Activated naive CD8-positive, alpha-beta T cell treated with anti-CD3 and anti-CD28 coated beads, Interleukin-2, amount 10 ng/mL, durations not matched to agents 7 days and 5 days (primary cell): ENCODE results near the gene GINS1. TPM values are rescaled to one million over a fixed set of nuclear protein-coding genes. Genes with fewer than 3 reads are reported as not detected.

ENCODE experiments used
- ATAC-seq: fragments of 150-1000 bp; cut with Tn5 transposase; one replicate; pipeline ENCODE4 v1.10.0; 2021; ENCODE audit warnings: low read depth, moderate library complexity
- POLR2A ChIA-PET: fragments of 350-600 bp; sonication (Branson Sonifier 250); formaldehyde crosslinking; loops from one replicate; lab custom pipeline; 2021; ENCODE audit warnings: antibody characterized with exemption; lab: Charles Lee
- DNase-seq: peaks from one replicate; pipeline ENCODE4 v3.0.0; 2021
- H3K27ac Mint-ChIP-seq: one replicate; pipeline ENCODE4 v1.8.0; 2022; ENCODE audit warnings: mild to moderate bottlenecking, mixed read lengths
- H3K27me3 Mint-ChIP-seq: one replicate; pipeline ENCODE4 v1.8.0; 2022; ENCODE audit warnings: mild to moderate bottlenecking, moderate library complexity, mixed read lengths
- H3K36me3 Mint-ChIP-seq: one replicate; pipeline ENCODE4 v1.8.0; 2021; ENCODE audit warnings: mild to moderate bottlenecking, mixed read lengths
- H3K4me1 Mint-ChIP-seq: one replicate; pipeline ENCODE4 v1.8.0; 2021; ENCODE audit warnings: mixed read lengths
- H3K4me3 Mint-ChIP-seq: one replicate; pipeline ENCODE4 v1.8.0; 2022; ENCODE audit warnings: mild to moderate bottlenecking, moderate library complexity, mixed read lengths
- H3K9me3 Mint-ChIP-seq: one replicate; pipeline ENCODE4 v1.8.0; 2021; ENCODE audit warnings: mixed read lengths
- total RNA-seq, 2 experiments: library from RNA; stranded (reverse); gene quantifications; one replicate each; pipeline ENCODE4 v1.2.3, GENCODE V29; 2021

Gene GINS1
- 10 to 100 TPM; 23.7 to 25.6 TPM for total RNA-seq

DNA sequence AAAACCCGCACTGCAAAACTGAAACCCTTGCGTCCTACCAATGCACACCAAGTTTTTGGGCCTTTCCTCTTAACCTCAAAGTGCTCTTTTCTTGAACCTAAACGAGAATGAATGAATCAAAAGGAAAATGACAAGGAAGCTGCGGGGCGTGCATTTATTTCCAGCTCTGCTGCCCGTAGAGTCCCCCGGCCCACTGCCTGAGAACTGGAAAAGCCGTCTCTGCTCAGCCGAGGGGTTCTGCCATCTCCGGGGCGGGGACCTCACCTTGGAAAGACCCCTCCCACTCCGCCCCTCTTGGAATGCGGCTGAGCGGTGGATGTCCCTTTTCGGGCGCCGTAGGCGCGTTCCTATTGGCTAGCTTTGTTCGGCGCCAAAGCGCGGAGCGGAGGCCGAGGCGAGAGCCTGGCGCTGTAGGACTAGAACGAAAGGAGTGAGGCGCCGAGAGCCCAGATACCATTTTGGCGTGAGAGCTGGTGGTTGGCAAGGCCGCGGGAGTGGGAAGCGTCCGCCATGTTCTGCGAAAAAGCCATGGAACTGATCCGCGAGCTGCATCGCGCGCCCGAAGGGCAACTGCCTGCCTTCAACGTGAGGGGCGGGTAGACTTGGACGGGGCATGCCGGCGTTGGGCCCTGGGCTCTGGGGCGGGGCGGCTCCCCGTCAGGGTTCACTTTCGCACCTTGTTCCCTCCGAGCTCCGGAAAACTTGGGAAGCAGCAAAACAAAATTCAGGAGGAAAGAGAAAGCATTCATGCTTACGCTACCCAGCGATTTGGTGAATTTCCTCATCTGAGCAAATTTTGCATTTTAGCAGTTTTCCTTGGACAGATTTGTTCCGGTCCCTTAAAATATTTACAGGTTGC lies at the start of gene GINS1:
Gene GINS1, plus strand, starts transcription at position 363 of the 859 bp plus-strand sequence. Its CDS starts 148 bp downstream, at position 511.
- peak; percentile 87 for DNase-seq
- Mint-ChIP-seq H3K27ac (peak within 1 kb of the TSS; percentile 77), H3K27me3 (no peaks in the 10 kb centered on the region)

GRCh38 chr20:25360631-25361286 lies 46.7 kb upstream of the GINS1 start:
- POLR2A ChIA-PET: interaction anchor here (0.6 kb wide), 1 partner anchor 10 kb away, joined by 3 read pairs; no protein-coding TSS in a partner anchor

More for the DNA sequence above, at the start of gene GINS1:
- POLR2A ChIA-PET: interaction anchor here (0.8 to 1.9 kb wide), 5 partner anchors 8 to 350 kb away, joined by 3 to 19 read pairs (median 7); partner anchors contain the start of genes ABHD12, ACSS1 and PYGB
- peaks cover 16% of the 10 kb centered on the region for H3K4me1 Mint-ChIP-seq
- peaks cover 8% of the 10 kb centered on the region for H3K9me3 Mint-ChIP-seq
- peak within 1 kb of the TSS; percentile 84 for H3K4me3 Mint-ChIP-seq
- peak; percentile 94 for ATAC-seq
- H3K36me3 Mint-ChIP-seq: peaks cover 22% of the 10 kb centered on the region

GRCh38 chr20:25361287-25361683 lies 46.2 kb upstream of the GINS1 start:
- H3K4me3 Mint-ChIP-seq: no peak overlapping the region
- ATAC-seq (no peak), DNase-seq (no peak)
- H3K9me3 Mint-ChIP-seq: peaks cover 2% of the 10 kb centered on the region
- H3K36me3 Mint-ChIP-seq: peaks cover 4% of the 10 kb centered on the region
- H3K27ac Mint-ChIP-seq: no peak overlapping the region
- peaks cover 7% of the 10 kb centered on the region for H3K4me1 Mint-ChIP-seq
- no peaks in the 10 kb centered on the region for H3K27me3 Mint-ChIP-seq
- POLR2A ChIA-PET: interaction anchor here (0.6 kb wide), 1 partner anchor 10 kb away, joined by 3 read pairs; no protein-coding TSS in a partner anchor

More at GRCh38 chr20:25360631-25361286, 46.7 kb upstream of the GINS1 start:
- Mint-ChIP-seq H3K9me3 (peaks cover 2% of the 10 kb centered on the region), H3K27me3 (no peaks in the 10 kb centered on the region), H3K4me3 (no peak overlapping the region), H3K27ac (no peak overlapping the region), H3K4me1 (peaks cover 7% of the 10 kb centered on the region), H3K36me3 (peaks cover 4% of the 10 kb centered on the region)
- DNase-seq: no peak
- ATAC-seq: no peak

DNA sequence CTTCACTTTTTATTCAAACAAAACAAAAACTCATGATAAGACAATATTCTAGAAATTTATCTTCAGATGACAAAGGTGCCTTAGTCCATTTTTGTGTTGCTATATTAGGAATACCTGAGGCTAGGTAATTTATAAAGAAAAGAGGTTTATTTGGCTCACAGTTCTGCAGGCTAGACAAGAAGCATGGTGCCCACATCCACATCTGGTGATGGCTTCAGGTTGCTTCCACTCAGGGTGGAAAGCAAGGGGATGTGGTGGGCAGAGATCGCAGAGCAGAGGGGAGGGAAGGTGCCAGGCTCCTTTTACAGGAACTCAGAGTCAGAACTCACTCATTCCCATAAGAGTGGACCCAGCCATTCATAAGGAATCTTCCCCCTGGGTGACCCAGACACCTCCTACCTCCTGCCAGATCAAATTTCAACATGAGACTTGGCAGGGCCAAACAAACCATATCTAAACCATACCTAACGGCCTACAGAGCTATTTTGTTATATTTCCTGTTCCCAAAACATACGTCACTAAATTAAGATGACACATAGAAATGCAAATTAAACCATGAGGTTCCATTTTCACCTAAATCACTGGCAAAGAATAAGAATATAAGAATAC lies 43.2 kb upstream of the GINS1 start:
- DNase-seq: no peak
- H3K27me3 Mint-ChIP-seq: no peaks in the 10 kb centered on the region
- H3K4me3 Mint-ChIP-seq: no peak overlapping the region
- POLR2A ChIA-PET: no interaction called here
- peaks cover 4% of the 10 kb centered on the region for H3K4me1 Mint-ChIP-seq
- ATAC-seq: no peak
- H3K9me3 Mint-ChIP-seq: peaks cover 2% of the 10 kb centered on the region
- H3K27ac Mint-ChIP-seq: no peak overlapping the region
- H3K36me3 Mint-ChIP-seq: peaks cover 19% of the 10 kb centered on the region

DNA sequence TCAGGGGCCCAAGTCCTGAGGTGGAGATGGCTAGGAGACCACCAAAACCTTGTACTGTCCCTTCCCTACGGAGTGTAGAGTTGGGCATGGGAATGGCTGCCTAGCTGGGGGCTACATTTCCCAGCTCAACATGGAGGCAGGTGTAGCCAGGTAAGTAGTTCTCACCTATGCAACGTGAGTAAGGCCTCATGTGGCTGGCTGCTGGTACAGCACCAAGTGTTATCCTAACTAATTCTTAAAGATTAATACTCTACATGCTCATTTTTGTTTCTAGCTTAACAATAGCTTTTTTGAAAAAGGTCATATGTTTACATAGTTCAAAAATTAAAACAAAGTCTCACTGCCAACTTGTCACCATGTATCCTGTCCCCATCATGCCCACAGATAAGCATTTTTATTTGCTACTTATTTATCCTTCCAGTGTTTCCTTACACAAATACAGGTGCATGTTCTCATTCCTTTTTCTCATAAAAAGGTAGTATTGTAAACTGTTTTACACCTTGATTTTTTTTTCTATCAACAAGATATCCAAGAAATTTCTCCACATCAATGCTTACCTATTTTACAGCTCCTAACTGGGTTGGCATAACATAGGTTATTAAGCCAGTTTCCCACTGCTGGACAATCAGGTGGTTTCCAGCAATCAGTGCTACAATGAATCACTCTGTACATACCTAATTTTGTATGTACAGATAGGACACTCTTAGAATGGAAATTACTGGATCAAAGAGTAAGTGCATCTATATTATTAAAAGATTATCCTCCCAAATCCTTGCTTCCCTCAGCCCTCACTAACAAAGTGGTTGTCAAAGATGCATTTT lies 42.4 kb upstream of the GINS1 start:
- Mint-ChIP-seq H3K4me3 (no peak overlapping the region), H3K27ac (no peak overlapping the region), H3K9me3 (peaks cover 2% of the 10 kb centered on the region), H3K36me3 (peaks cover 19% of the 10 kb centered on the region), H3K27me3 (no peaks in the 10 kb centered on the region), H3K4me1 (peaks cover 6% of the 10 kb centered on the region)
- no peak for DNase-seq
- ATAC-seq: no peak
- POLR2A ChIA-PET: no interaction called here

GRCh38 chr20:25368526-25368925 lies 38.9 kb upstream of the GINS1 start:
- no peak for ATAC-seq
- POLR2A ChIA-PET: no interaction called here
- Mint-ChIP-seq H3K9me3 (peaks cover 2% of the 10 kb centered on the region), H3K4me3 (no peak overlapping the region), H3K27me3 (no peaks in the 10 kb centered on the region), H3K27ac (no peak overlapping the region), H3K4me1 (peaks cover 4% of the 10 kb centered on the region), H3K36me3 (peaks cover 21% of the 10 kb centered on the region)
- DNase-seq: no peak

DNA sequence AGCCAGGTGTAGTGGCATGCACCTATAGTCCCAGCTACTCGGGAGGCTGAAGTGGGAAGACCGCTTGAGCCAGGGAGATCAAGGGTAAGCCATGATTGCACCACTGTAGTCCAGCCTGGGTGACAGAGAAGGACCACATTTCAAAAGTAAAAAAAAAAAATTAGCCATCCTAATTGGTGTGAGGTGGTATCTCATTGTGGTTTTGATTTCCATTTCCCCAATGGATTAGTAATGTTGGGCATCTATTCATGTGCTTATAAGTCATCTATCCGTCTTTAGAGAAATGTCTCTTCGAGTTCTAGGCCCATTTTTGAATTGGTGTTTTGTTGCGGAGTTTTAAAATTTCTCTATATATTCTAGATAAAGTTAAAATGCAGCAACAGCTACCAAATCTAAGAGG lies 38.5 kb upstream of the GINS1 start:
- Mint-ChIP-seq H3K4me1 (peaks cover 4% of the 10 kb centered on the region), H3K27ac (no peak overlapping the region), H3K36me3 (peaks cover 21% of the 10 kb centered on the region), H3K4me3 (no peak overlapping the region), H3K9me3 (peaks cover 2% of the 10 kb centered on the region), H3K27me3 (no peaks in the 10 kb centered on the region)
- no peak for ATAC-seq
- no peak for DNase-seq
- POLR2A ChIA-PET: no interaction called here

DNA sequence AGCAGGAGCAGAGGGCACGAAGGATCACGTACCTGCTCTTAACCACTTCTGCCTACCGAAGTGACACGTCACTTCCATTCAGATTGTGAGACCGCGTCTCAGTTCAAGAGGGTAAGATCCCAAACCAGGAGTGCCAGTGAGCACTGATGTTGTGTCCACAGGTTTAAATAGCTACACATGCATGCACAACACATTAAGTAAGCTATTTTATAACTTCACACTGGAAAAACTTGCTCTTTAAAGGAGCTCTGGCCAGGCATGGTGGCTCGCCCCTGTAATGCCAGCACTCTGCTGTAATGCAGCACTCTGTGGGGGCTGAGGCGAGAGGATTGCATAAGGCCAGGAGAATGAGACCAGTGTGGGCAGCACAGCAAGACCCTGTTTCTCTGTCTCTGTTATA lies 37.9 kb upstream of the GINS1 start:
- no peak overlapping the region for H3K4me3 Mint-ChIP-seq
- no peak for DNase-seq
- peaks cover under 1% of the 10 kb centered on the region for H3K9me3 Mint-ChIP-seq
- ATAC-seq: no peak
- H3K27ac Mint-ChIP-seq: no peak overlapping the region
- peaks cover 22% of the 10 kb centered on the region for H3K36me3 Mint-ChIP-seq
- peaks cover 4% of the 10 kb centered on the region for H3K4me1 Mint-ChIP-seq
- H3K27me3 Mint-ChIP-seq: no peaks in the 10 kb centered on the region
- POLR2A ChIA-PET: no interaction called here

GRCh38 chr20:25369971-25370370 lies 37.5 kb upstream of the GINS1 start:
- POLR2A ChIA-PET: no interaction called here
- ATAC-seq (no peak), DNase-seq (no peak)
- Mint-ChIP-seq H3K27ac (no peak overlapping the region), H3K4me3 (no peak overlapping the region), H3K4me1 (peaks cover 4% of the 10 kb centered on the region), H3K27me3 (no peaks in the 10 kb centered on the region), H3K9me3 (peaks cover 3% of the 10 kb centered on the region), H3K36me3 (peaks cover 22% of the 10 kb centered on the region)

DNA sequence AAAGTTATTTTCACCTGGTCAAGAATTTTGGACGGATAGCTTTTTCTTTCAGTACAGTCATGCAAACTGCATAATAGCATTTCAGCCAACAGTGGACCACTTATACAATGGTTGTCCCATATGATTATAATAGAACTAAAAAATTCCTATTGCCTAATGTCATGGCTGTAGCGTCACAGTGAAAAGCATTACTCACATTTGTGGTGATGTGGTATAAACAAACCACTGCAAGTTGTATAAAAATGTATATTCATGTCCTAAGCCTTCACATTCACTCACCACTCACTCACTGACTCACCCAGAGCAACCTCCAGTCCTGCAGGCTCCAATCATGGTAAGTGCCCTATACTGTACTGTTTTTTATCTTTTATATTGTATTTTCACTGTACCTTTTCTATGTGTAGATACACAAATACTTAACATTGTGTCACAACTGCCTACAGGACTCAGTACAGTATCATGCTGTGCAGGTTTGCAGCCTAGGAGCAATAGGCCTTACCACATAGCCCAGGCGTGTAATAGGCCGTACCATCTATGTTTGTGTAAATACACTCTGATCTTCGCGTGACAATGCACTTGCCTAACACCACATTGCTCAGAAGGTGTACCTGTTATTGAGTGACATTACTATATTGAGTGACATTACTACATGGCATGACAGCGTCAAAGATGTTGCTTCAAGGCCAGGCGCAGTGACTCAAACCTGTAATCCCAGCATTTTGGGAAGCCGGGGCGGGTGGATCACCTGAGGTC lies 34.7 kb upstream of the GINS1 start:
- peaks cover 7% of the 10 kb centered on the region for H3K4me1 Mint-ChIP-seq
- ATAC-seq (no peak), DNase-seq (no peak)
- POLR2A ChIA-PET: no interaction called here
- H3K27me3 Mint-ChIP-seq: no peaks in the 10 kb centered on the region
- H3K27ac Mint-ChIP-seq: no peak overlapping the region
- H3K9me3 Mint-ChIP-seq: peaks cover 3% of the 10 kb centered on the region
- no peak overlapping the region for H3K4me3 Mint-ChIP-seq
- peaks cover 16% of the 10 kb centered on the region for H3K36me3 Mint-ChIP-seq

DNA sequence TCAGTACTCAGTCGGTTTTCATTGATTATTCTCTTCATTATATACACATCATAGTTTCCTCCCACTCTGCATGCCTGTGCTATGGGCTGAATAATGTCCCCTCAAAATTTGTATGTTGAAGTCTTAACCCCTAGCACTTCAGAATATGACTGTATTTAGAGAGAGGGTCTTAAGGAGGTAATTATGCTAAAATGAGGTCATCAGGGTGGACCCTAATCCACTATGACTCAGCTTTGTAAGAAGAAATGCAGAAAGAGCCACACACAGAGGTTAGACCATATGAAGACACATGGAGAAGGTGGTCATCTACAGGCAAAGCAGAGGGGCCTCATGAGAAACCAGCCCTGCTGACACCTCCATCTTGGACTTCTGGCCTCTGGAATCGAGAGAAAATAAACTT lies 32.6 kb upstream of the GINS1 start:
- Mint-ChIP-seq H3K4me1 (peaks cover 7% of the 10 kb centered on the region), H3K36me3 (peaks cover 16% of the 10 kb centered on the region), H3K27ac (no peak overlapping the region), H3K9me3 (peaks cover 3% of the 10 kb centered on the region), H3K4me3 (no peak overlapping the region), H3K27me3 (no peaks in the 10 kb centered on the region)
- ATAC-seq: no peak
- POLR2A ChIA-PET: no interaction called here
- no peak for DNase-seq

GRCh38 chr20:25376236-25376635 lies 31.2 kb upstream of the GINS1 start:
- Mint-ChIP-seq H3K9me3 (peaks cover 3% of the 10 kb centered on the region), H3K36me3 (peaks cover 19% of the 10 kb centered on the region), H3K27me3 (no peaks in the 10 kb centered on the region), H3K27ac (no peak overlapping the region), H3K4me3 (no peak overlapping the region), H3K4me1 (peaks cover 6% of the 10 kb centered on the region)
- POLR2A ChIA-PET: no interaction called here
- DNase-seq (no peak), ATAC-seq (no peak)
